Nephron progenitor cell (in vitro differentiated cells): ENCODE results near the gene F2.
"Not testable (repeated sequence)": the region's sequence is repeated elsewhere in the genome, so short reads cannot be mapped to it uniquely, and the experiment has no call there.

Experiments
- DNase-seq: peaks from one replicate; pipeline ENCODE4 v3.0.0; 2021
- H3K27ac Mint-ChIP-seq: 2 replicates; pipeline ENCODE4 v1.8.0; 2021; ENCODE audit warnings: mild to moderate bottlenecking, moderate library complexity, mixed read lengths
- H3K27me3 Mint-ChIP-seq: 2 replicates; pipeline ENCODE4 v1.8.0; 2021; ENCODE audit warnings: mild to moderate bottlenecking, low read depth, mixed read lengths; ENCODE audit not compliant: poor library complexity
- H3K36me3 Mint-ChIP-seq: 2 replicates; pipeline ENCODE4 v1.8.0; 2021; ENCODE audit warnings: low read depth, mixed read lengths
- H3K4me1 Mint-ChIP-seq: 2 replicates; pipeline ENCODE4 v1.8.0; 2021; ENCODE audit warnings: mixed read lengths
- H3K4me3 Mint-ChIP-seq: 2 replicates; pipeline ENCODE4 v1.8.0; 2021; ENCODE audit warnings: mild to moderate bottlenecking, moderate library complexity, mixed read lengths
- H3K9me3 Mint-ChIP-seq: 2 replicates; pipeline ENCODE4 v1.8.0; 2021; ENCODE audit warnings: mild to moderate bottlenecking, moderate library complexity, mixed read lengths
- CTCF ChIP-seq: fragments of 200-600 bp; sonication (generic); IDR thresholded peaks from 2 replicates; pipeline ENCODE4 v1.5.0; 2021; ENCODE audit warnings: antibody characterized with exemption

Gene F2

GRCh38 chr11:46719048-46719542, at the start of gene F2:
F2 (plus strand) TSS chr11:46719213; CDS start chr11:46719236, 23 bp downstream.
- H3K4me1 Mint-ChIP-seq, result peaks cover 28% of the 10 kb centered on the region
- peaks cover 3% of the 10 kb centered on the region for H3K27me3 Mint-ChIP-seq
- no peak for TF ChIP-seq CTCF
- DNase-seq, result no peak
- no peaks in the 10 kb centered on the region for H3K9me3 Mint-ChIP-seq
- H3K27ac Mint-ChIP-seq, result no peak within 1 kb of the TSS
- no peak within 1 kb of the TSS for H3K4me3 Mint-ChIP-seq
- no peaks in the 10 kb centered on the region for H3K36me3 Mint-ChIP-seq

- peaks cover 19% of the 10 kb centered on the region for H3K4me1 Mint-ChIP-seq
- TF ChIP-seq CTCF, result no peak
- H3K36me3 Mint-ChIP-seq, result peaks cover 52% of the 10 kb centered on the region
- H3K9me3 Mint-ChIP-seq, result no peaks in the 10 kb centered on the region
- no peak overlapping the region for H3K4me3 Mint-ChIP-seq
- H3K27ac Mint-ChIP-seq, result peak overlapping the region; percentile 57
- no peaks in the 10 kb centered on the region for H3K27me3 Mint-ChIP-seq
- DNase-seq, result no peak
Measured at GRCh38 chr11:46669711-46670139, 49.3 kb upstream of the F2 start.

GRCh38 chr11:46670521-46670920, 48.5 kb upstream of the F2 start:
- not testable (repeated sequence) for H3K4me3 Mint-ChIP-seq, H3K9me3 Mint-ChIP-seq, H3K27ac Mint-ChIP-seq, H3K27me3 Mint-ChIP-seq, DNase-seq
- Mint-ChIP-seq H3K4me1 (peaks cover 27% of the 10 kb centered on the region), H3K36me3 (peaks cover 45% of the 10 kb centered on the region)

- no peak for DNase-seq
- Mint-ChIP-seq H3K27ac (peak overlapping the region; percentile 87), H3K4me1 (peaks cover 32% of the 10 kb centered on the region), H3K4me3 (no peak overlapping the region), H3K36me3 (peaks cover 36% of the 10 kb centered on the region), H3K9me3 (no peaks in the 10 kb centered on the region), H3K27me3 (no peaks in the 10 kb centered on the region)
- TF ChIP-seq CTCF, result no peak
Measured at GRCh38 chr11:46671958-46672315, 47.1 kb upstream of the F2 start.

GRCh38 chr11:46672381-46672839, 46.6 kb upstream of the F2 start:
- H3K27me3 Mint-ChIP-seq, result no peaks in the 10 kb centered on the region
- peak overlapping the region; percentile 67 for H3K27ac Mint-ChIP-seq
- H3K4me3 Mint-ChIP-seq, result no peak overlapping the region
- H3K36me3 Mint-ChIP-seq, result peaks cover 38% of the 10 kb centered on the region
- H3K4me1 Mint-ChIP-seq, result peaks cover 34% of the 10 kb centered on the region
- DNase-seq, result no peak
- no peak for TF ChIP-seq CTCF
- H3K9me3 Mint-ChIP-seq, result no peaks in the 10 kb centered on the region

- H3K4me3 Mint-ChIP-seq, result no peak overlapping the region
- H3K36me3 Mint-ChIP-seq, result peaks cover 34% of the 10 kb centered on the region
- no peaks in the 10 kb centered on the region for H3K27me3 Mint-ChIP-seq
- TF ChIP-seq CTCF, result no peak
- H3K9me3 Mint-ChIP-seq, result no peaks in the 10 kb centered on the region
- DNase-seq, result no peak
- H3K27ac Mint-ChIP-seq, result peak overlapping the region; percentile 97
- peaks cover 39% of the 10 kb centered on the region for H3K4me1 Mint-ChIP-seq
Measured at GRCh38 chr11:46673713-46674462, 45.1 kb upstream of the F2 start.
